Measurements from ENCODE around the gene OSCAR. TPM values are rescaled to one million over a fixed set of nuclear protein-coding genes. Genes with fewer than 3 reads are reported as not detected.
"Not testable (repeated sequence)": the region's sequence is repeated elsewhere in the genome, so short reads cannot be mapped to it uniquely, and the experiment has no call there.

OSCAR gene
- polyA plus RNA-seq, 3 donors: 0.37 to 6.4 (median 3.5) TPM

- WGBS, 3 donors: 90 to 95% (median 94%) methylated on average over 20 of the region's 20 CpGs
Observed at GRCh38 chr19:54128441-54128725, 27.8 kb upstream of the OSCAR start.

GRCh38 chr19:54127688-54128440, 27.3 kb upstream of the OSCAR start:
- WGBS, 3 donors: 87 to 93% (median 88%) methylated on average over 34 to 44 of the region's 44 CpGs
- H3K27ac ChIP-seq (ENCODE audit: low read depth, low read length): no peak overlapping the region

More at GRCh38 chr19:54128441-54128725, 27.8 kb upstream of the OSCAR start:
- H3K27ac ChIP-seq (ENCODE audit: low read depth, low read length): no peak overlapping the region

GRCh38 chr19:54125713-54126112, 25.1 kb upstream of the OSCAR start:
- H3K27ac ChIP-seq (ENCODE audit: low read depth, low read length): no peak overlapping the region
- 86 to 90% (median 88%) methylated on average over 9 of the region's 9 CpGs for WGBS, 3 donors

GRCh38 chr19:54124393-54124792, 23.8 kb upstream of the OSCAR start:
- no peak overlapping the region for H3K27ac ChIP-seq (ENCODE audit: low read depth, low read length)
- WGBS, 3 donors: 93 to 96% (median 93%) methylated on average over 18 to 19 of the region's 19 CpGs

- 89 to 94% (median 94%) methylated on average over 16 to 17 of the region's 17 CpGs for WGBS, 3 donors
- H3K27ac ChIP-seq (ENCODE audit: low read depth, low read length): no peak overlapping the region
Observed at GRCh38 chr19:54123682-54124081, 23.1 kb upstream of the OSCAR start.

GRCh38 chr19:54121259-54121658, 20.7 kb upstream of the OSCAR start:
- WGBS, 3 donors: 90 to 94% (median 94%) methylated on average over 10 of the region's 10 CpGs
- H3K27ac ChIP-seq (ENCODE audit: low read depth, low read length): no peak overlapping the region

- no peak within 1 kb of the TSS for H3K27ac ChIP-seq (ENCODE audit: low read depth, low read length)
- WGBS, 3 donors: 0 to 1% (median 0%) methylated on average over 60 of the region's 60 CpGs
Observed at GRCh38 chr19:54115109-54116063, 14.8 kb upstream of the OSCAR start, which contains the start of the genes PRPF31 and TFPT. PRPF31 (plus strand) TSS chr19:54115754; CDS start chr19:54118279, 2,525 bp downstream. TFPT (minus strand) TSS chr19:54115657; CDS start chr19:54115269, 388 bp downstream.

- WGBS, 3 donors: 10 to 15% (median 13%) methylated on average over 28 of the region's 28 CpGs
- no peak overlapping the region for H3K27ac ChIP-seq (ENCODE audit: low read depth, low read length)
Observed at GRCh38 chr19:54114340-54115108, 13.9 kb upstream of the OSCAR start.

- WGBS, 3 donors: 68 to 74% (median 73%) methylated on average over 6 of the region's 6 CpGs
- no peak overlapping the region for H3K27ac ChIP-seq (ENCODE audit: low read depth, low read length)
Observed at GRCh38 chr19:54109651-54110050, 9.0 kb upstream of the OSCAR start.

GRCh38 chr19:54108496-54108895, 7.9 kb upstream of the OSCAR start:
- 72 to 83% (median 81%) methylated on average over 7 of the region's 7 CpGs for WGBS, 3 donors
- H3K27ac ChIP-seq (ENCODE audit: low read depth, low read length): no peak overlapping the region

GRCh38 chr19:54107876-54108490, 7.4 kb upstream of the OSCAR start:
- WGBS, 3 donors: 80 to 84% (median 81%) methylated on average over 19 to 21 of the region's 21 CpGs
- H3K27ac ChIP-seq (ENCODE audit: low read depth, low read length): no peak overlapping the region

GRCh38 chr19:54106716-54107115, 6.1 kb upstream of the OSCAR start:
- WGBS, 3 donors: 78 to 85% (median 83%) methylated on average over 15 of the region's 15 CpGs
- H3K27ac ChIP-seq (ENCODE audit: low read depth, low read length): no peak overlapping the region

GRCh38 chr19:54105796-54106195, 5.2 kb upstream of the OSCAR start:
- no peak overlapping the region for H3K27ac ChIP-seq (ENCODE audit: low read depth, low read length)
- WGBS, 3 donors: 87 to 95% (median 94%) methylated on average over 10 of the region's 10 CpGs

GRCh38 chr19:54104998-54105715, 4.6 kb upstream of the OSCAR start:
- H3K27ac ChIP-seq (ENCODE audit: low read depth, low read length): no peak overlapping the region
- WGBS, 3 donors: 85 to 89% (median 86%) methylated on average over 11 of the region's 11 CpGs

GRCh38 chr19:54102421-54103169, 2.0 kb upstream of the OSCAR start, which contains the start of gene NDUFA3:
NDUFA3 (plus strand) TSS chr19:54102855; CDS start chr19:54102879, 24 bp downstream.
- WGBS, 3 donors: 2 to 4% (median 2%) methylated on average over 52 to 54 of the region's 54 CpGs
- no peak within 1 kb of the TSS for H3K27ac ChIP-seq (ENCODE audit: low read depth, low read length)

GRCh38 chr19:54099903-54100255, 724 bp downstream of the OSCAR start:
- 74 to 86% (median 78%) methylated on average over 9 of the region's 9 CpGs for WGBS, 3 donors
- not testable (repeated sequence) for H3K27ac ChIP-seq (ENCODE audit: low read depth, low read length)

Data from adipose tissue (tissue), 3 donors.